Stimulated activated CD8-positive, alpha-beta memory T cell treated with anti-CD3 and anti-CD28 coated beads, Interleukin-12 subunit alpha, Interleukin-12 subunit beta, amount 100 ng/mL, for 4 hours (primary cell): ENCODE data around the gene RAPGEF5.

Experiments
- DNase-seq: peaks from one replicate; pipeline ENCODE4 v3.0.0-alpha.2; 2020; ENCODE audit warnings: low read depth

RAPGEF5 gene

GRCh38 chr7:22262538-22262937 lies 94.4 kb downstream of the RAPGEF5 start:
- no peak for DNase-seq

GRCh38 chr7:22256541-22257096 lies 100.3 kb downstream of the RAPGEF5 start:
- no peak for DNase-seq

GRCh38 chr7:22255834-22256233 lies 101.1 kb downstream of the RAPGEF5 start:
- no peak for DNase-seq

GRCh38 chr7:22255342-22255741 lies 101.6 kb downstream of the RAPGEF5 start:
- DNase-seq = no peak

GRCh38 chr7:22252936-22253536 lies 103.9 kb downstream of the RAPGEF5 start:
- DNase-seq = no peak

- no peak for DNase-seq
Observed at GRCh38 chr7:22252016-22252415, 104.9 kb downstream of the RAPGEF5 start.

- no peak for DNase-seq
Observed at GRCh38 chr7:22251281-22251680, 105.7 kb downstream of the RAPGEF5 start.

- no peak for DNase-seq
Observed at GRCh38 chr7:22250390-22250789, 106.6 kb downstream of the RAPGEF5 start.

GRCh38 chr7:22248111-22248809 lies 108.7 kb downstream of the RAPGEF5 start:
- DNase-seq = no peak

- no peak for DNase-seq
Observed at GRCh38 chr7:22241805-22242390, 115.1 kb downstream of the RAPGEF5 start.

- no peak for DNase-seq
Observed at GRCh38 chr7:22240904-22241571, 115.9 kb downstream of the RAPGEF5 start.

GRCh38 chr7:22238354-22239311 lies 118.3 kb downstream of the RAPGEF5 start:
- no peak for DNase-seq

- no peak for DNase-seq
Observed at GRCh38 chr7:22235134-22235533, 121.8 kb downstream of the RAPGEF5 start.

- DNase-seq = no peak
Observed at GRCh38 chr7:22234227-22234626, 122.7 kb downstream of the RAPGEF5 start.

GRCh38 chr7:22231806-22232205 lies 125.1 kb downstream of the RAPGEF5 start:
- no peak for DNase-seq

GRCh38 chr7:22231141-22231540 lies 125.8 kb downstream of the RAPGEF5 start:
- no peak for DNase-seq

GRCh38 chr7:22230238-22230637 lies 126.7 kb downstream of the RAPGEF5 start:
- no peak for DNase-seq

GRCh38 chr7:22229148-22229547 lies 127.8 kb downstream of the RAPGEF5 start:
- no peak for DNase-seq

GRCh38 chr7:22223807-22224206 lies 133.1 kb downstream of the RAPGEF5 start:
- no peak for DNase-seq

- no peak for DNase-seq
Observed at GRCh38 chr7:22220941-22221340, 136.0 kb downstream of the RAPGEF5 start.

GRCh38 chr7:22219739-22220493 lies 137.0 kb downstream of the RAPGEF5 start:
- DNase-seq = no peak
